Activated CD4-positive, alpha-beta T cell treated with anti-CD3 and anti-CD28 coated beads for 36 hours (primary cell): ENCODE results near the gene USP21. TPM values are rescaled to one million over a fixed set of nuclear protein-coding genes. Genes with fewer than 3 reads are reported as not detected.

Source experiments
- ATAC-seq: fragments of 200-7000 bp; cut with Tn5 transposase; one replicate; pipeline ENCODE4 v1.10.0; 2021; ENCODE audit warnings: mild to moderate bottlenecking, moderate library complexity
- CTCF ChIA-PET: fragments of 350-600 bp; sonication (Branson Sonifier 250); formaldehyde crosslinking; loops from one replicate; lab custom pipeline; 2021; ENCODE audit warnings: antibody characterized with exemption; lab: Charles Lee
- POLR2A ChIA-PET: fragments of 350-600 bp; sonication (Branson Sonifier 250); formaldehyde crosslinking; loops from one replicate; lab custom pipeline; 2021; ENCODE audit warnings: antibody characterized with exemption, inconsistent platforms; lab: Charles Lee
- DNase-seq: peaks from one replicate; pipeline ENCODE4 v3.0.0-alpha.2; 2020
- H3K27ac Mint-ChIP-seq: one replicate; pipeline ENCODE4 v1.8.0; 2021; ENCODE audit warnings: mixed read lengths
- H3K27me3 Mint-ChIP-seq: one replicate; pipeline ENCODE4 v1.8.0; 2021; ENCODE audit warnings: mixed read lengths
- H3K36me3 Mint-ChIP-seq: one replicate; pipeline ENCODE4 v1.8.0; 2021; ENCODE audit warnings: low read depth, mixed read lengths
- H3K4me1 Mint-ChIP-seq: one replicate; pipeline ENCODE4 v1.8.0; 2021; ENCODE audit warnings: mixed read lengths
- H3K4me3 Mint-ChIP-seq: one replicate; pipeline ENCODE4 v1.8.0; 2021; ENCODE audit warnings: mild to moderate bottlenecking, moderate library complexity, mixed read lengths
- H3K9me3 Mint-ChIP-seq: one replicate; pipeline ENCODE4 v1.8.0; 2021; ENCODE audit warnings: low read depth, mixed read lengths
- intact Hi-C, 2 experiments: fragments of 100-400 bp; cut with DNase I in 1 of 2; cut with micrococcal nuclease in 1 of 2; formaldehyde crosslinking; loops; one replicate each; pipeline versions ENCODE4 v1.14.2 to v1.15.1; 2022 to 2024; cut with DNase I, micrococcal nuclease
- total RNA-seq, 2 experiments: library from RNA; stranded (reverse); gene quantifications; one replicate each; pipeline ENCODE4 v1.2.3, GENCODE V29; 2021

Gene USP21
- total RNA-seq, 2 experiments from 2014 or later, result 25.1 to 32.0 TPM

DNA sequence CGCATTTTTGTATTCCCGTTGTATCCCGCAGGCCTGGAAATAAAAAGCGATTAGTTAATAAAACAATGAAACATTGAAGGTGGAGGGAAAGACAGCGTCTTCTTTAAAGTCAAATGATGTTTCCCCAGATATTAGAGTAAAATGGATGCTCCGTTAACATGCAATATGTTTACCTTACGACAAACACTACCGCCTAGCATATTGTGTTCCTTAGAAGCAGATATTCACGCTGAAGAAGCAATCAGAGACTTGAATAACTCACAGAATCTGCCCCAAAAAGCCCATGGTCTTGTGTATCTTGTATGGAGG is 18.6 kb downstream of the USP21 start:
- Mint-ChIP-seq H3K36me3 (peaks cover 27% of the 10 kb centered on the region), H3K4me1 (peaks cover 62% of the 10 kb centered on the region), H3K4me3 (peak overlapping the region; percentile 91), H3K27me3 (no peaks in the 10 kb centered on the region), H3K9me3 (no peaks in the 10 kb centered on the region), H3K27ac (peak overlapping the region; percentile 98)
- ChIA-PET CTCF (interaction anchor here (4.1 kb wide), 1 partner anchor 11 kb away, joined by 29 read pairs; the partner anchor contains the start of gene PPOX), POLR2A (no interaction called here)
- no peak for DNase-seq
- intact Hi-C loops, result loop anchor here (1.0 to 2.0 kb wide), 7 partner anchors 12 to 136 kb away; partner anchors contain the start of genes PPOX (in 2 of the 2), USP21 (in 2 of the 2), DEDD (in 1 of the 2) and NDUFS2 (in 1 of the 2)
- no peak for ATAC-seq

DNA sequence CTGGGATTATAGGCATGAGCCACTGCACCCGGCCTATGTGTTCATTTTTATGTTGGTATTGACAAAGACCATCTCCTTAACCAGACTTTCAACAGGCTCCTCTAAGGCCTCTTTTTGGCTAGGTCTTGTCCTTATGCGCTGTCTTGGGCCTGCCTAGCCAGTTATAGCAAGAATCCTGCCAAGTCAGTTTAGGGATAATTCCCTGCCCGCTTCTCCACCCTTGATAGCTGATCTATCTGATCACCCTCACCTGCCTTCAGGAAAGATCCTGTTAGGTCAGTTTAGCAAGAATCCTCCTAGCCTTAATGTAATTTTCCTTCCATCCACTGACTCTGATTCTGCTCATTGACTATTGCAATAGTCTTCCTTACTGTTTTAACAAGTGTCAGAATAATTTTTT is 20.4 kb downstream of the USP21 start:
- CTCF ChIA-PET, result interaction anchor here (0.7 to 4.4 kb wide), 6 partner anchors 8 to 85 kb away, joined by 3 to 33 read pairs (median 3); partner anchors contain the start of genes APOA2 and NDUFS2
- POLR2A ChIA-PET, result no interaction called here

GRCh38 chr1:161180639-161181038 is 21.3 kb downstream of the USP21 start:
- DNase-seq (no peak), ATAC-seq (no peak)
- peak overlapping the region; percentile 82 for H3K27ac Mint-ChIP-seq
- H3K4me3 Mint-ChIP-seq, result no peak overlapping the region
- POLR2A ChIA-PET, result no interaction called here
- no peaks in the 10 kb centered on the region for H3K9me3 Mint-ChIP-seq
- no peaks in the 10 kb centered on the region for H3K27me3 Mint-ChIP-seq
- peaks cover 8% of the 10 kb centered on the region for H3K36me3 Mint-ChIP-seq
- peaks cover 71% of the 10 kb centered on the region for H3K4me1 Mint-ChIP-seq
- intact Hi-C loops, result loop anchor here in 1 of 2 experiments (5.0 kb wide), 1 partner anchor 207 kb away; no protein-coding TSS in a partner anchor
- CTCF ChIA-PET, result interaction anchor here (0.7 to 4.4 kb wide), 9 partner anchors 11 to 202 kb away, joined by 3 to 33 read pairs (median 3); partner anchors contain the start of genes APOA2, PPOX and TOMM40L

More for the DNA sequence above, 20.4 kb downstream of the USP21 start:
- ATAC-seq, result no peak
- Mint-ChIP-seq H3K9me3 (no peaks in the 10 kb centered on the region), H3K4me1 (peaks cover 71% of the 10 kb centered on the region), H3K36me3 (peaks cover 14% of the 10 kb centered on the region), H3K27me3 (no peaks in the 10 kb centered on the region), H3K27ac (no peak overlapping the region), H3K4me3 (no peak overlapping the region)
- intact Hi-C loops, result loop anchor here in 1 of 2 experiments (5.0 kb wide), 1 partner anchor 208 kb away; no protein-coding TSS in a partner anchor
- DNase-seq, result no peak

GRCh38 chr1:161182214-161182613 is 22.9 kb downstream of the USP21 start:
- no peaks in the 10 kb centered on the region for H3K36me3 Mint-ChIP-seq

DNA sequence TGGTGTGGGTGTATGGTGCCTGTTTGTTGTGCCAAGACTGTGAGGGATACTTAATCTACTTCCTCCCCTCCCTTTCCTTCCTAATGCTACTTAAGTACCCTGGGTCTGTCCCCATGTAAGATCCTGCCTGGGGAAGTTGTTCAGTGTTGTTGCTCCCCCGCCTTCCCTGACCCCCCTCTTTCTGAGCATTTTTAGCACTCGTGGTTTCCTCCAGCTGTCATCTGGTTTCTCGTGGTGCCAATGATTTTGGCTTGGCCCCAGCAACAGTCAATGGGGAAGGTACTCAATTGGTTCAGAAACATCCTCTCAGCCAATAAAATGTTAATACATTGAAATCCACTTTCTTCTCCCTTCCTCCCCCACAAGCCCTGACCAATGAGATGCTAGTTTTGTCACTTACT is 26.0 kb downstream of the USP21 start:
- H3K9me3 Mint-ChIP-seq, result no peaks in the 10 kb centered on the region
- ChIA-PET POLR2A (interaction anchor here (0.6 to 0.7 kb wide), 4 partner anchors 18 to 204 kb away, joined by 3 to 4 read pairs (median 3); partner anchors contain the start of gene PPOX), CTCF (interaction anchor here (0.6 to 1.6 kb wide), 5 partner anchors 17 to 545 kb away, joined by 3 to 7 read pairs (median 4); partner anchors contain the start of genes NDUFS2 and PPOX)
- H3K4me1 Mint-ChIP-seq, result peaks cover 79% of the 10 kb centered on the region
- no peaks in the 10 kb centered on the region for H3K36me3 Mint-ChIP-seq
- intact Hi-C loops, result loop anchor here (1.0 to 2.0 kb wide), 2 partner anchors 17 to 18 kb away; partner anchors contain the start of gene NDUFS2 (in 2 of the 2)
- no peaks in the 10 kb centered on the region for H3K27me3 Mint-ChIP-seq
- ATAC-seq (peak; percentile 71), DNase-seq (peak; percentile 86)
- peak overlapping the region; percentile 90 for H3K27ac Mint-ChIP-seq
- peak overlapping the region; percentile 50 for H3K4me3 Mint-ChIP-seq

More at GRCh38 chr1:161182214-161182613, 22.9 kb downstream of the USP21 start:
- no peaks in the 10 kb centered on the region for H3K27me3 Mint-ChIP-seq
- DNase-seq, result peak; percentile 79
- intact Hi-C loops, result loop anchor here in 1 of 2 experiments (1.0 to 5.0 kb wide), 2 partner anchors 16 to 205 kb away; partner anchors contain the start of gene PPOX
- ATAC-seq, result peak; percentile 68
- peak overlapping the region; percentile 40 for H3K4me3 Mint-ChIP-seq
- peak overlapping the region; percentile 97 for H3K27ac Mint-ChIP-seq
- CTCF ChIA-PET, result interaction anchor here (0.6 to 4.4 kb wide), 18 partner anchors 10 to 665 kb away, joined by 3 to 33 read pairs (median 4); partner anchors contain the start of genes NDUFS2, PPOX and TOMM40L
- no peaks in the 10 kb centered on the region for H3K9me3 Mint-ChIP-seq
- POLR2A ChIA-PET, result interaction anchor here (0.6 to 1.8 kb wide), 10 partner anchors 12 to 84 kb away, joined by 3 to 13 read pairs (median 4); partner anchors contain the start of genes APOA2, DEDD, NDUFS2 and PPOX
- H3K4me1 Mint-ChIP-seq, result peaks cover 76% of the 10 kb centered on the region

GRCh38 chr1:161185732-161186311 is 26.5 kb downstream of the USP21 start:
- ChIA-PET CTCF (interaction anchor here (0.7 to 1.6 kb wide), 8 partner anchors 16 to 197 kb away, joined by 3 to 7 read pairs (median 4); partner anchors contain the start of genes NDUFS2 and PPOX), POLR2A (interaction anchor here (0.6 to 1.0 kb wide), 6 partner anchors 15 to 203 kb away, joined by 3 to 10 read pairs (median 3); partner anchors contain the start of genes PPOX and TOMM40L)
- H3K9me3 Mint-ChIP-seq, result no peaks in the 10 kb centered on the region
- ATAC-seq (no peak), DNase-seq (no peak)
- H3K27me3 Mint-ChIP-seq, result no peaks in the 10 kb centered on the region
- H3K4me3 Mint-ChIP-seq, result peak overlapping the region; percentile 50
- H3K36me3 Mint-ChIP-seq, result no peaks in the 10 kb centered on the region
- intact Hi-C loops, result loop anchor here (1.0 to 2.0 kb wide), 2 partner anchors 16 to 17 kb away; partner anchors contain the start of gene NDUFS2 (in 2 of the 2)
- peak overlapping the region; percentile 90 for H3K27ac Mint-ChIP-seq
- peaks cover 73% of the 10 kb centered on the region for H3K4me1 Mint-ChIP-seq

DNA sequence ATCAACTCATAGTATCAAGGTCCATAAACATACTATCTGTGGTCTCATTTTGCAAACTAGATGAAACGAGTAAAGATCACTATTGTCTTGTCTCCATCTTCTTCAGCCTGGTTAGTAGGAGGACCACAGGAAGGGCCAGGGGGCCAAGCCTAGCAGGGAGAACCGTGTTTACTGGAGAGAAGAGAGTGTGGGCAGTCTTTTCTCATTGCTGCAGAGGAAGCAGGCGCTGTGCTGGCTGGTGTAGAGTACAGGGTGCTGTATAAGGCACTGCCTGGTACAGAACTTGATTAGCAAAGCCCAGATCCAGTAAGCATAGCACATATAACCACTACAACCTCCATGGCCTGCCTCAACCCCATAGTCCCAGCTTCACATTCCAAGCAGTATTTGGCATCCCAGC is 28.0 kb downstream of the USP21 start:
- DNase-seq (no peak), ATAC-seq (no peak)
- Mint-ChIP-seq H3K4me1 (peaks cover 61% of the 10 kb centered on the region), H3K4me3 (no peak overlapping the region), H3K27ac (peak overlapping the region; percentile 90), H3K9me3 (no peaks in the 10 kb centered on the region), H3K36me3 (no peaks in the 10 kb centered on the region), H3K27me3 (no peaks in the 10 kb centered on the region)
- POLR2A ChIA-PET, result no interaction called here
- CTCF ChIA-PET, result no interaction called here
- intact Hi-C loops, result no loop called here

- H3K27ac Mint-ChIP-seq, result peak overlapping the region; percentile 78
These were observed 29.1 kb downstream of the USP21 start for GRCh38 chr1:161188381-161188780.

DNA sequence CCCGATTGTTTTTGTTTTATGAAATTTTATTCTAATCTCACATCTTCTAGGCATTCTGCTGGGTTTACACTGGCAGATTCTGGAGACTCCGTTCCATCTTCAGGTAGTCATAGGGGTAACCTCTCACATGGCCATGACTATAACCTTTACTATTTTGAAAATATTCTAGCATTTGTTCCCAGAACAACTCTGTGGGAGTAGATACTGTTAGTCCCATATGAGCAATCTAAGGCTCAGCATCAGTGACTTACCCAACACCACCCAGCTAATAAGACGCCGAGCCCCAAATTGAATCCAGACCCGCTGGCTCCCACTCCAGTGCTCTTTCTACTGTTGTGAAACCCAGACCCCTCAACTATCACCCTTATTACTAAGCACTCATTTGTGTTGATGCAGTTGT is 29.7 kb downstream of the USP21 start:
- Mint-ChIP-seq H3K9me3 (no peaks in the 10 kb centered on the region), H3K36me3 (no peaks in the 10 kb centered on the region), H3K27ac (no peak overlapping the region), H3K27me3 (no peaks in the 10 kb centered on the region), H3K4me1 (peaks cover 51% of the 10 kb centered on the region), H3K4me3 (no peak overlapping the region)
- ChIA-PET CTCF (interaction anchor here (1.0 to 1.2 kb wide), 2 partner anchors 22 to 193 kb away, joined by 3 read pairs; no protein-coding TSS in a partner anchor), POLR2A (no interaction called here)
- ATAC-seq (no peak), DNase-seq (no peak)
- intact Hi-C loops, result no loop called here

More at GRCh38 chr1:161188381-161188780, 29.1 kb downstream of the USP21 start:
- no peak for DNase-seq
- H3K36me3 Mint-ChIP-seq, result no peaks in the 10 kb centered on the region
- no peak overlapping the region for H3K4me3 Mint-ChIP-seq
- intact Hi-C loops, result no loop called here
- no peaks in the 10 kb centered on the region for H3K9me3 Mint-ChIP-seq
- CTCF ChIA-PET, result interaction anchor here (0.6 to 1.2 kb wide), 3 partner anchors 21 to 194 kb away, joined by 3 read pairs; partner anchors contain the start of gene PPOX
- peaks cover 56% of the 10 kb centered on the region for H3K4me1 Mint-ChIP-seq
- POLR2A ChIA-PET, result no interaction called here
- no peak for ATAC-seq
- H3K27me3 Mint-ChIP-seq, result no peaks in the 10 kb centered on the region

GRCh38 chr1:161190962-161191521 is 31.7 kb downstream of the USP21 start:
- intact Hi-C loops, result no loop called here

More at GRCh38 chr1:161190962-161191521, 31.7 kb downstream of the USP21 start:
- Mint-ChIP-seq H3K4me1 (peaks cover 39% of the 10 kb centered on the region), H3K36me3 (no peaks in the 10 kb centered on the region), H3K4me3 (no peak overlapping the region), H3K27me3 (no peaks in the 10 kb centered on the region), H3K27ac (no peak overlapping the region), H3K9me3 (no peaks in the 10 kb centered on the region)
- ChIA-PET CTCF (interaction anchor here (0.7 to 5.0 kb wide), 13 partner anchors 9 to 191 kb away, joined by 3 to 35 read pairs (median 5); partner anchors contain the start of genes DEDD, NDUFS2, PPOX and TOMM40L), POLR2A (interaction anchor here (0.6 kb wide), 1 partner anchor 200 kb away, joined by 3 read pairs; no protein-coding TSS in a partner anchor)
- DNase-seq (no peak), ATAC-seq (no peak)
